AG08396 (cell line): ENCODE data around the gene IGLL5.
"Not testable (repeated sequence)": the region's sequence is repeated elsewhere in the genome, so short reads cannot be mapped to it uniquely, and the experiment has no call there.

Experiments used
- DNase-seq: peaks from one replicate; pipeline ENCODE4 v3.0.0; 2012; ENCODE audit warnings: low spot score, mixed read lengths

IGLL5 gene

DNA sequence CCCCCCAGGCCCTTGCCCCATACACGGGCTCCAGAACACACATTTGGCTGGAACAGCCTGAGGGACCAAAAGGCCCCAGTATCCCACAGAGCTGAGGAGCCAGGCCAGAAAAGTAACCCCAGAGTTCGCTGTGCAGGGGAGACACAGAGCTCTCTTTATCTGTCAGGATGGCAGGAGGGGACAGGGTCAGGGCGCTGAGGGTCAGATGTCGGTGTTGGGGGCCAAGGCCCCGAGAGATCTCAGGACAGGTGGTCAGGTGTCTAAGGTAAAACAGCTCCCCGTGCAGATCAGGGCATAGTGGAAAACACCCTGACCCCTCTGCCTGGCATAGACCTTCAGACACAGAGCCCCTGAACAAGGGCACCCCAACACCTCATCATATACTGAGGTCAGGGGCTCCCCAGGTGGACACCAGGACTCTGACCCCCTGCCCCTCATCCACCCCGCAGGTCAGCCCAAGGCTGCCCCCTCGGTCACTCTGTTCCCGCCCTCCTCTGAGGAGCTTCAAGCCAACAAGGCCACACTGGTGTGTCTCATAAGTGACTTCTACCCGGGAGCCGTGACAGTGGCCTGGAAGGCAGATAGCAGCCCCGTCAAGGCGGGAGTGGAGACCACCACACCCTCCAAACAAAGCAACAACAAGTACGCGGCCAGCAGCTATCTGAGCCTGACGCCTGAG is 13.1 kb downstream of the IGLL5 start:
- DNase-seq, result not testable (repeated sequence)

DNA sequence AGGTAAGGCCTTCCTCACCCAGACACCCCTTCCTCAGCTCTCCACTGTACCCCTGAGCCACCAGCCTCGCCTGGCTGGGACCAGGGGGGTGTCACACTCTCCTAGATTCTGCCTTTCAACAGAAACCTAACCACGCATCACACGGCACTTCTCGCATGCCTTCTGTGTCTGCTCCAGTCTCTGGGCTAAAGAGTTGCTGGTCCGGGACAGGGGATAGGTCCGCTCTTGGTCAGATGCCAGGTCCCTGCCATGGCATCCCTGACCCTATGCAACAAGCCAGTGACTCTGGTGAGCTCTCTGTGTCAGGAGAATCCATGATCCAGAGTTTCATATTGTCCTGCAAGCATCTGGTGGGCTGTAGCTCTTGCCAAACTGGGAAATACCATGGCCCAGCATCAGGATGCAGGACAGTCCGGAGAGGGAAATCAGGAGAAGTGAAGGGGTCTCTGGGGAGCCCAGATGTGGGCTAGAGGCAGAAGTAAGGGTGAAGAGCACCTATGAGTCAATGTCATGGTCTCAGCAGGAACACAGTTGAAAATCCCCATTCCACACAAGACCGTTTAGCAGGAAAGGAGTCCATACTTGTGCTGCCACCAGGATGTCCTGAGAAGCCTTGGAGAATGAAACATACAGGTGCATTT is 14.1 kb downstream of the IGLL5 start:
- DNase-seq, result no peak

DNA sequence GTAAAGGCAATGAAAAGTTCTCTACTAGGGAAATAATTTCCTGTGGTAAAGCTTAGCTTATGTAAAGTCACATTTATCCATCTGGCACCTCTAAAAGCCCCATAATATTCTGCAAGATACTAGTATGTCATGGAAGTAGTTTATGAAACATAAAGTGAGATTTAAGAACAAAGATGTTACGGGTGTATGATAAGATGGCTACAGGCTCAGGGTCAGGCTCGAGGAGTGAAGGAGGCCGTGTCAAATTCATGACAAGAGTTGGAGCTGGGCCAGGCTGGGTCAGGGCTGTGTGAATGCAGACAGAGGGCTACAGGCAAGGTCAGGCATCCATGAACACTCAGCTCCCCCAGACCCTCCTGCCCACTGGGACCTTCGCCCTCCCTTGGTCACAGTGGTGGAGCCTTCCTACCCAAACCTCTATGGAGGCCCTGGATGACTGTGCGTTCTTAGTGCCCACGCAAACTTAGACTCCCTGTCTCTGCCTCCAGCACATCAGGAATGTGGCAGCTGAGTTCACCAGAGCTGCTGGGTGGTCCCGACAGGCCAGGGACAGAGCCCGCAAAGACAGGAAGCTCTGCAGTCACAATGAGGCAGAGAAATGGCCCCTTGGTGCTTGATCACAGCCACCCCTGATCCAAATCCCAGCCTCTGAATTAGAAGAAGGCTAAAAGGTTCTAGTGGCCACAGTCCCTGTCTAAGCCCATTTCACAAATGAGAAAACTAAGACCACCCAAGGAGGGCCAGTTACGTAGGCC is 14.8 kb downstream of the IGLL5 start:
- no peak for DNase-seq

DNA sequence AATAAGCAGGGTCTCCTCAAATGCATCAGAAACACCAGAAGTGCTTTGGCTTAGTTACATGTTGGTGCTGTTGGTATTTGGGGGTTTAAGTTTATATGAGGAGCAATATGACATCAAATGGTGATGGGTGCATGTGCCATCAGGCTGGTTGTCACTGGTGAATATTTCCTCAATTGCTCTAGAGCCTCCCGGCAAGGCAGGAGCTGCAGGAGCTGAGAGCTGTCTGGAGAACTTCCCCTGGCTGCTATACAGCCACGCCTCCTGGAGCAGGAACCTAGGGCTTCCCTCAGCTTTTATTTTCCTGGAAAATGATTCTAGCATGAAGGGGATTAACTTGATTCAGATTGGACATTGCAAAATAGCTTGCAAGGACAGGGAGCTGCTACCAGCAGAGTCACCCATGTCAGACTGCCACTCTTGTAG is 15.8 kb downstream of the IGLL5 start:
- DNase-seq, result no peak

- DNase-seq, result not testable (repeated sequence)
Observed at GRCh38 chr22:22903781-22904192, 16.2 kb downstream of the IGLL5 start.

DNA sequence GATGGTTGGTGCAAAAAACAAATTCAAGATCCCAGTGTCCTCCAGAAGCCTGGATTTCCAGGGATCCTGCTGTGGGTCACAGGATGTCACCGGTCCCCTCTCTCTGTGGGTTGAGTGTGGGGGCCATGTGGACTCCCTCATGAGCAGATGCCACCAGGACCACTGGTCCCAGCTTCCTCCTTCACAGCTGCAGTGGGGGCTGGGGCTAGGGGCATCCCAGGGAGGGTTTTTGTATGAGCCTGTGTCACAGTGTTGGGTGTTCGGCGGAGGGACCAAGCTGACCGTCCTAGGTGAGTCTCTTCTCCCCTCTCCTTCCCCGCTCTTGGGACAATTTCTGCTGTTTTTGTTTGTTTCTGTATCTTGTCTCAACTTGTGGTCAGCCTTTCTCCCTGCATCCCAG is 17.1 kb downstream of the IGLL5 start:
- DNase-seq, result not testable (repeated sequence)

- DNase-seq, result not testable (repeated sequence)
Observed at GRCh38 chr22:22906391-22906790, 18.8 kb downstream of the IGLL5 start.

- DNase-seq, result no peak
Observed at GRCh38 chr22:22906907-22907550, 19.4 kb downstream of the IGLL5 start.

DNA sequence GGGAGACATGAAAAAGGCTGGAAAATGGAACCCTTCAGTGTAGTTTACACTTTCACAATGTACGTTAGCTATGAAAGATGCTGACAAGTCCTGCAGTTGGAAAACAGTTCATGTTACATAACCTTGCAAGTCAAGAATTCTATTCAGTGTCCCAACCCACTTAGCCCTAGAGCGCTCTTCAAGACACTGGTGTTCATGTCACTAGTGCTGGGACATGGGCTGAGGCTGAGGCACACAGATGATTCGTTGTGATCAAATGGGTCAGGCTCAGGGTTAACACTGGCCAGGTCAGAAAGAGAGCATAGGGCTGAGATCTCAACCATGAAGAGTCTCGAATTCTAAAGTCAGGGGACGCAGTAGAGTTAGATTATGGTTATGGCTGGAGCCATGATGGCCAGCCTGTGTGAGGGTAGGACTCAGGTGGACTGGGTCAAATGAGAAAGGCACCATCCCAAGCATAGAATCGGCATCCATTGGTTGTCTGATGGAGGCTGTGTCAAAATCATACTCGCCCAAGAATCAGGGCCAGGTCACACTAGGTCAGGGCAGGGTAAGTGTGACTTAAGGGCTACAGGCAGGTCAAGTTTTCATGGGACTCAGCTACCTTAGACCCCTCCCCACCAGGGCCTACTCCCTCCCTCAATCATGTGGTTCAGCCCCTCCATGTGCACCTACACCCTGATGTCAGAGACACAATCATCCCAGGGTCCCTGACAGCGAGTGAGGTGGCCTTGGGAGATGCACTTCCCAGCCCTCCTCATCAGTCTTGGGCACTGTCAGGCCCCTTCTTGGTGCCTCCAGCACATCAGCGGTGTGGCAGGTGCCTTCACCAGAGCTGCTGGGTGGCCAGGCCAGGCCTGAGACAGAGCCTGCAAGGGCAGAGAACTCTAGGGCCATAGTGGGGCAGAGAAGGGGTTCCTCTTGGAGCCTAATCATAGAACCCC is 20.2 kb downstream of the IGLL5 start:
- no peak for DNase-seq

GRCh38 chr22:22908495-22908861 is 20.9 kb downstream of the IGLL5 start:
- DNase-seq, result no peak

DNA sequence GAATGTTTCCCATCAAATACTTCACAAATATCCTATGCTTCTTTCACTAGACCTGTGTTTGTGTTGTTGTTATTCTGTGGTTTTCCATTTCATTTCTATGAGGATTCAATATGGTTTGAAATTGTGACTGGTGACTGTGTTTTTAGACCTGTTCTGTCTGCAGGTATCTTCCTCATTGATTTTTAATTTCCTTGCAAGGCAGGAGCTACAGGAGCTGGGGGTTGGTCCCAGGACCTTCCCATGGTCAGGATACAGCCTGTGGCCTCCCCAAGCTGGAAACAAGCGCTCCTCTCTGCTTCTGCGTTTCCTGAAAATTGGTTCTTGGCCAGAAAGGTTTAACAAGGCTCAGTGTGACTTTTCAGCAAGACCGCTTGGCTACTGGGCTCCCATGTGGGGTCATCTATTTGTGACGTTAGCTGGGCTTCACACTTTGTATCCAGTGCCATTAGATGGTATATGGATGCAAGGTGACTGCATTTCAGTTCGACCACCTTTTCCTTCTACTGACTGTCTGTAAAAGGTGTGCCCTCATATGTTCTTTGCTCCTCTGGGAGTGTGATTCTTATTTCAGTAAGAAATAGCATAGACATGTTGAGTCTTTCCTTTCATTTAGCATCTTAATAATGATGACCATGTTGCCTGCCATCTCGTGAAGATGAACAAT is 21.5 kb downstream of the IGLL5 start:
- no peak for DNase-seq

DNA sequence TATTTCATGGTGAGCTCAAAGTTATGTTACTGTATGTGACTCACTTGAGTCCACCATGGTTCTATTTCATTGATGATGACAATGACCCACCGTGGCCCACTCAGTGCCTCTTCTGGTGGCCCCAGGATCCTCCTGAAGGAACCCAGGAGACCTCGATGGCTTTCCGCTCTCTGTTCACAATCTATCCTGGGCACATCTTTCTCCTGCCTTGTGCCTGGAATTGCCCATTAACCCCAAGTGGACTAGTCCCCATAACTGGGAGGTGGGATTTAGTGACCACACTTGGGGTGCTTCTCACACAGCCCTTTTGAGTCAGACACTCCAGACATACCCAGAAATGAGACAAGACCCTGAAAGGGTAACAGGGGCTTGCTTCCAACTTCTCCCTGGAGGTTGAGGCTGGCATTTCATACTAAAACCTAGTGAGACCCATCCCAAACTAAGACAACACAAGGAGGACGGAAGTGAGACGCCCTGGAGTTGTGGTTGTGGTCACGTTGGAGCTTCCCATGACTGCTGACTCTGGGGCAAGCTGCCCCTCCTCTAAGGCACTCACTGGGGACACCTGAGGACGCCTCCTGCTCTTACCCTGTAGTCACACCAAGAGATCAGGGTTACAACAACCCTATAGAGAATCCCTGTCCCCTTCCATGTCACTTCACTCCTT is 22.1 kb downstream of the IGLL5 start:
- no peak for DNase-seq

GRCh38 chr22:22910272-22911240 is 22.9 kb downstream of the IGLL5 start:
- no peak for DNase-seq

- no peak for DNase-seq
Observed at GRCh38 chr22:22911327-22912134, 23.9 kb downstream of the IGLL5 start.

GRCh38 chr22:22912135-22912987 is 24.7 kb downstream of the IGLL5 start:
- DNase-seq, result no peak

DNA sequence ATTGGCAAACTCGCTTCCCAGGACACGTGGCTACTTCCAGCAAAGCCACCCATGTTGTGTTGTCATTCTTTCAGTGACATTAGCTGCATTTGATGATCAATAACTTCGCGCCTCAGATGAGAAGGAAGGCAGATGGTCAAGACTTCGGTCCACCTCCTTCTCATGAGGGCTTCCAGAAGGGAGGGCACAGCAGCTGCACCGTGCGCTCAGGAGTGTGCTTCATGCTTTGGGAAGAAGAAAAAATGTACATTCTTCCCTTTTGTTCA is 25.3 kb downstream of the IGLL5 start:
- DNase-seq, result no peak

GRCh38 chr22:22913989-22914388 is 26.4 kb downstream of the IGLL5 start:
- no peak for DNase-seq
